ENCODE data around the gene SSR4.
"Not testable (repeated sequence)": the region's sequence is repeated elsewhere in the genome, so short reads cannot be mapped to it uniquely, and the experiment has no call there.

SSR4 gene

DNA sequence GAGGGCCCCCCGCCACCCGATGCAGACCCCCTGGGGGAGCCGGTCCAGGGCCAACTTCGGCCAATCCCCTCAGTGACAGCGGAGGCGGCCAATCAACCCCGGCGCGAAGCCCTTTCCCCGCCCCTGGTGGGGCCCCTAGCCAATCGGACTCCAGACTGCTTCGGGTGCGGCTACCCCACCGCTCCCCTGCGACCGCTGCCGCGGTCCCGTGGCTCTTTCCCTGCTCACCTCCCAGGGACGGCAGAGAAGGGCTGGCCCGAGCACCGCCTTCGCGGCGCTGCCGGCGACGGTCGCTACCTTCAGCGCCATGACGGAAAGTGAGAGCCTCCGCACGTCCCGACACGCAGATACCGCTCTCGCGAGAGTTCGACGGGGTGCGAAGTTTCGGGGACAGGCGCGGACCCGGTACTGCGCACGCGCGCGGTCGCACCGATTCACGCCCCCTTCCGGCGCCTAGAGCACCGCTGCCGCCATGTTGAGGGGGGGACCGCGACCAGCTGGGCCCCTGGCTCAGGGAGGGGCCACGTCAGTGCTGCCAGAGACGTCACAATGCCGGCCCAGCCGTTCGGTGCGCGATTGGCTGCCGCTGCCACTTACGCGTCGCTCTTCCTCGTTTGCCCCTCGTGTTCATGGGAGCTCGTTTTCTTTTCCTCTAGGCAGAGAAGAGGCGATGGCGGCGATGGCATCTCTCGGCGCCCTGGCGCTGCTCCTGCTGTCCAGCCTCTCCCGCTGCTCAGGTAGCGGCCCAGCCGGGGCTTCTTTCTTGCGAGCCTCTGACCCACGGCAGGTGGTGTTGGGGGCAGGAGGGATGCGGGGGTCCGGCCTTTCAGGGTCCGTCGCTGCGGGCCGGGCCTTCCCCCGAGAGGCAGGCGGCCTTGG is at the start of gene SSR4, which contains the start of gene IDH3G:
Gene SSR4, plus strand, starts transcription at position 651 of the 879 bp plus-strand sequence. Its CDS starts 20 bp downstream, at position 671.
Gene IDH3G, minus strand, starts transcription at position 358 of the 879 bp plus-strand sequence. Its CDS starts 49 bp downstream, at position 309.
- Histone ChIP-seq H3K27ac (ENCODE audit: low read length) (no peak within 1 kb of the TSS), H3K36me3 (ENCODE audit: insufficient read depth, low read depth, low read length) (peaks cover 30% of the 10 kb centered on the region; the same call in 1 of the 2 replicates), H3K9ac (ENCODE audit: low read depth, low read length) (peak within 1 kb of the TSS; percentile 88)

GRCh38 chrX:153745067-153745433 is 49.4 kb upstream of the SSR4 start:
- not testable (repeated sequence) for H3K27me3 ChIP-seq (ENCODE audit: insufficient read depth, low read length); H3K27ac ChIP-seq (ENCODE audit: low read length); H3K36me3 ChIP-seq (ENCODE audit: insufficient read depth, low read depth, low read length)

More for the DNA sequence above, at the start of gene SSR4, which contains the start of gene IDH3G:
- no peaks in the 10 kb centered on the region for H3K4me1 ChIP-seq (ENCODE audit: insufficient read depth, low read length)
- peak within 1 kb of the TSS; percentile 84 for H3K4me3 ChIP-seq (ENCODE audit: low read length)
- no peaks in the 10 kb centered on the region for H3K27me3 ChIP-seq (ENCODE audit: insufficient read depth, low read length)
- H3K9me3 ChIP-seq (ENCODE audit: insufficient read depth, low read depth, low read length), result no peaks in the 10 kb centered on the region

DNA sequence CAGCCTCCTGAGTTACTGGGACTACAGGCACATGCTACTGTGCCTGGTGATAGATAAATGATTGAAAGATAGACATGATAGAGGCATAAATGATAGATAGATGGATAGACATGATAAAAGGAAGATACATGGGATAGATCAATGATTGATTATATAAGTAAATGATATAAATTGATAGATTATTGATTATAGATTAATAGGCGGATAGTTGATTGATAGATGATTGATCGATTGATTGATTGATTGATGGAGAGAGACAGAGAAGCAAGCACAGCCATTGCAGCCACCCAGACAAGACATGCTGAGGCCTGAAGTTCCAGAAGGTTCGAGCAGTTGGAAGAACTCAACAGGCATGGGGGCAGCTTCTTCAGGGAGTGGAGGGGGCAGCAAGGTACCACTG is 48.1 kb upstream of the SSR4 start:
- Histone ChIP-seq H3K9me3 (ENCODE audit: insufficient read depth, low read depth, low read length) (no peaks in the 10 kb centered on the region), H3K27me3 (ENCODE audit: insufficient read depth, low read length) (no peaks in the 10 kb centered on the region), H3K27ac (ENCODE audit: low read length) (no peak overlapping the region), H3K9ac (ENCODE audit: low read depth, low read length) (no peak overlapping the region), H3K36me3 (ENCODE audit: insufficient read depth, low read depth, low read length) (no peaks in the 10 kb centered on the region), H3K4me1 (ENCODE audit: insufficient read depth, low read length) (no peaks in the 10 kb centered on the region), H3K4me3 (ENCODE audit: low read length) (no peak overlapping the region)

More at GRCh38 chrX:153745067-153745433, 49.4 kb upstream of the SSR4 start:
- not testable (repeated sequence) for H3K9me3 ChIP-seq (ENCODE audit: insufficient read depth, low read depth, low read length); H3K4me3 ChIP-seq (ENCODE audit: low read length); H3K4me1 ChIP-seq (ENCODE audit: insufficient read depth, low read length); H3K9ac ChIP-seq (ENCODE audit: low read depth, low read length)

GRCh38 chrX:153746991-153747390 is 47.5 kb upstream of the SSR4 start:
- not testable (repeated sequence) for H3K27me3 ChIP-seq (ENCODE audit: insufficient read depth, low read length); H3K36me3 ChIP-seq (ENCODE audit: insufficient read depth, low read depth, low read length); H3K9me3 ChIP-seq (ENCODE audit: insufficient read depth, low read depth, low read length)

DNA sequence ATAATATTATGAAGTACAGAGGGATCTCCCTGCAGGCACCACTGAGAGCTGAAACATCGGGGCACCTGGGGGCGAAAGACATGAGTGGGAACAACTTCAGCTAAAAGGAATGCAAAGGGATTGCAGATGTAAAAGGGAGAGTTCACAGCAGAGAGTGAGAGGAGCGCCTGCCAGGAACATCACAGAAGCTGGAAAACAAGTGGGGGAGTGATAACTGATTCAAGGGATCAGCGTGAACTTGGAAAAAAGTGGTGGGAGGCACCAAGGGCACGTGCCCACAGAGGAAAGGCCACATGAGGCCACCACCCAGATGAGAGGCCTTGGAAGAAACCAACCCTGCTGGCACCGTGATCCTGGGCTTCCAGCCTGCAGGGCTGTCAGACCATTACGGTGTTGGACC is 45.5 kb upstream of the SSR4 start:
- H3K36me3 ChIP-seq (ENCODE audit: insufficient read depth, low read depth, low read length); H3K4me1 ChIP-seq (ENCODE audit: insufficient read depth, low read length); H3K27ac ChIP-seq (ENCODE audit: low read length); H3K9ac ChIP-seq (ENCODE audit: low read depth, low read length); H3K4me3 ChIP-seq (ENCODE audit: low read length); H3K27me3 ChIP-seq (ENCODE audit: insufficient read depth, low read length); H3K9me3 ChIP-seq (ENCODE audit: insufficient read depth, low read depth, low read length): not testable (repeated sequence)

More at GRCh38 chrX:153746991-153747390, 47.5 kb upstream of the SSR4 start:
- not testable (repeated sequence) for H3K9ac ChIP-seq (ENCODE audit: low read depth, low read length); H3K27ac ChIP-seq (ENCODE audit: low read length); H3K4me1 ChIP-seq (ENCODE audit: insufficient read depth, low read length); H3K4me3 ChIP-seq (ENCODE audit: low read length)

DNA sequence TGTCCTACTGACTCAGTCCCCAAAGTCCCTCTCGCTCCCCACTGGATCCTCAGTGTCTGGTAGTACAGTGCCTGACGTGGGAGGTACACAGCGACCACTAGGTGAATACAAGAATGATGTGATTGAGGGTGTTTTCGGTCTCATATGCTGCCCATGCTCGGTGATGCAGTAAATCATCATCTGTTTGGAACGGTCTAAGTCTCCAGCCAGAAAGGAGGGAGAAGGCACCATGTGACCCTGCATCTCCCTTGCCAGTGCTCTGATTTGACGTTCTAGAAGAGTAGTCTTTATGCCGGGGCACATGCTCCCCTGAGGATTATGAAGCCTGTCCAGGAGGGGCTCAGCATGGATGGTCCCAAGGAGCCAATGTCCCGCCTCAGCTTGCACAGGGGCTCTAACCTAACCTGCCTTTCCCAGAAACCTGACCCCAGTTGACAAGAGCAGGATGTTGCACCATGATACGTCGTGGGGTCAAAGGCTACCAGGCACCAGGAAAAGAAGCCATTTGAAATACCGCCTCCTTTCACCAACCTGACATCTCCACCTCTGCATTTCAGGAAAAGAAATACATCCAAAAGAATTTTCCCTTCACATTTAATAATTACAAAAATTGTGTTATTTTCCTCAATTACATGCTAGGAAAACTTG is 44.2 kb upstream of the SSR4 start:
- Histone ChIP-seq H3K27me3 (ENCODE audit: insufficient read depth, low read length) (no peaks in the 10 kb centered on the region), H3K9ac (ENCODE audit: low read depth, low read length) (no peak overlapping the region), H3K9me3 (ENCODE audit: insufficient read depth, low read depth, low read length) (no peaks in the 10 kb centered on the region), H3K4me1 (ENCODE audit: insufficient read depth, low read length) (no peaks in the 10 kb centered on the region), H3K4me3 (ENCODE audit: low read length) (no peak overlapping the region), H3K36me3 (ENCODE audit: insufficient read depth, low read depth, low read length) (no peaks in the 10 kb centered on the region), H3K27ac (ENCODE audit: low read length) (no peak overlapping the region)

DNA sequence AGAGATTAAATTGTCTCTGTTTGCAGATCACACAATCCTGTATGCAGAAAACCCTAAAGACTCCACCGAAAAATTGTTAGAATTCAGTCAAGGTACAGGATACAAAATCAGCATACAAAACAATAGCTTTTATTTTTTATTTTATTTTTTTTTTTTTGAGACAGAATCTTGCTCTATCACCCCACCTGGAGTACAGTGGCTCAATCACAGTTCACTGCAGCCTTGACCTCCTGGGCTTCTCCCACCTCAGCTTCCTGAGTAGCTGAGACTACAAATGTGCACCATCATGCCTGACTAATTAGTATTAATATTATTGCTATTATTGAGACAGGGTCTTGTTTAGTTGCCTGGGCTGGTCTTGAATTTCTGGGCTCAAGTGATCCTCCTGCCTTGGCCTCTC is 39.3 kb upstream of the SSR4 start:
- no peaks in the 10 kb centered on the region for H3K9me3 ChIP-seq (ENCODE audit: insufficient read depth, low read depth, low read length)

DNA sequence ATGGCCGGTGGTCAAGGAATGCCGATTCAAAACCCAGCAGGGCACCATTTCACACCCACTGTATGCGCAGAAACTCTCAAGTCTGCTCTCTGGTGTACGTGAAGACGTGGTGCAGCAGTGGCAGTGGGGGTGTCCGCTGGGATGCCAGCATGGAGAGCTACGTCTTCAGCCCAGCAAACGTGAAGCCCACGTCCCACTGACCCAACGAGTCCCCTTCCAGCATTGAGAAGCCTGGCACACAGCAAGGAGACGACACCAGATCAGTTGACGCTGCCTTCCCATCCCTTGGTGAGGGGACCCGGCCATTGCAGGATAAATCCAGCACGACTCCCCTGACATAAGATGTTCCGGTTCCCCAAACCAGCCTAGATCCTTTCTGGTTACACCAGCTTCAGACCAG is 32.6 kb upstream of the SSR4 start:
- no peaks in the 10 kb centered on the region for H3K9me3 ChIP-seq (ENCODE audit: insufficient read depth, low read depth, low read length)
- no peaks in the 10 kb centered on the region for H3K27me3 ChIP-seq (ENCODE audit: insufficient read depth, low read length)
- H3K4me3 ChIP-seq (ENCODE audit: low read length), result no peak overlapping the region
- H3K4me1 ChIP-seq (ENCODE audit: insufficient read depth, low read length), result no peaks in the 10 kb centered on the region
- no peak overlapping the region for H3K9ac ChIP-seq (ENCODE audit: low read depth, low read length)
- H3K27ac ChIP-seq (ENCODE audit: low read length), result no peak overlapping the region
- H3K36me3 ChIP-seq (ENCODE audit: insufficient read depth, low read depth, low read length), result no peaks in the 10 kb centered on the region

More for the DNA sequence above, 39.3 kb upstream of the SSR4 start:
- Histone ChIP-seq H3K27ac (ENCODE audit: low read length) (no peak overlapping the region), H3K4me3 (ENCODE audit: low read length) (no peak overlapping the region), H3K36me3 (ENCODE audit: insufficient read depth, low read depth, low read length) (no peaks in the 10 kb centered on the region), H3K4me1 (ENCODE audit: insufficient read depth, low read length) (no peaks in the 10 kb centered on the region), H3K27me3 (ENCODE audit: insufficient read depth, low read length) (no peaks in the 10 kb centered on the region), H3K9ac (ENCODE audit: low read depth, low read length) (no peak overlapping the region)

DNA sequence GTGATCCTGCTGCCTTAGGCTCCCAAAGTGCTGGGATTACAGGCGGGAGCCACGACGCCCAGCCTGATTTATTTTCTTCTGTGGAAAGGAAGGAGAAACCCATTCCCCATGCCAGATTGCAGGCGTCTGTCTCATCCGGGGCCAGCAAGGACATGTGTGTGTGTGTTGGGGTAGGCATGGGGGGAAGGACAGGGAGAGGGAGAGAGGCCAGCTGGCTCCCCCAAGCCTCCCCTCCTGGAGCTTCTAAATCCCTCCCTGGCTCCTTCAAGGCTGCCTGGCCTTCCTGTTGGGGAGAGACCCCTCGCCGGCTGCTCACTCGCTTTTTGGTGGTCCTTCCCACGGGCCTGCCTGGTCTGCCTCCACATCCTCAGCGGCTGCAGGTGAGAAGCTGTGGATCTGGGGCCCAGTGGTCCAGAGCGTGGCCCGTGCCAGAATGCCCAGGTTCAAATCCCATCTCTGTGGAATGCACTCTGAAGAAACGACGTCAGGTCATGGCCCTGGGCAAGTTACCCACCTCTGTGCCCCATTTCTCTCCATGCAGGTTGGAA is 31.8 kb upstream of the SSR4 start:
- no peaks in the 10 kb centered on the region for H3K4me1 ChIP-seq (ENCODE audit: insufficient read depth, low read length)
- H3K9me3 ChIP-seq (ENCODE audit: insufficient read depth, low read depth, low read length), result no peaks in the 10 kb centered on the region
- no peak overlapping the region for H3K27ac ChIP-seq (ENCODE audit: low read length)
- no peaks in the 10 kb centered on the region for H3K36me3 ChIP-seq (ENCODE audit: insufficient read depth, low read depth, low read length)
- no peaks in the 10 kb centered on the region for H3K27me3 ChIP-seq (ENCODE audit: insufficient read depth, low read length)
- H3K4me3 ChIP-seq (ENCODE audit: low read length), result no peak overlapping the region
- no peak overlapping the region for H3K9ac ChIP-seq (ENCODE audit: low read depth, low read length)

DNA sequence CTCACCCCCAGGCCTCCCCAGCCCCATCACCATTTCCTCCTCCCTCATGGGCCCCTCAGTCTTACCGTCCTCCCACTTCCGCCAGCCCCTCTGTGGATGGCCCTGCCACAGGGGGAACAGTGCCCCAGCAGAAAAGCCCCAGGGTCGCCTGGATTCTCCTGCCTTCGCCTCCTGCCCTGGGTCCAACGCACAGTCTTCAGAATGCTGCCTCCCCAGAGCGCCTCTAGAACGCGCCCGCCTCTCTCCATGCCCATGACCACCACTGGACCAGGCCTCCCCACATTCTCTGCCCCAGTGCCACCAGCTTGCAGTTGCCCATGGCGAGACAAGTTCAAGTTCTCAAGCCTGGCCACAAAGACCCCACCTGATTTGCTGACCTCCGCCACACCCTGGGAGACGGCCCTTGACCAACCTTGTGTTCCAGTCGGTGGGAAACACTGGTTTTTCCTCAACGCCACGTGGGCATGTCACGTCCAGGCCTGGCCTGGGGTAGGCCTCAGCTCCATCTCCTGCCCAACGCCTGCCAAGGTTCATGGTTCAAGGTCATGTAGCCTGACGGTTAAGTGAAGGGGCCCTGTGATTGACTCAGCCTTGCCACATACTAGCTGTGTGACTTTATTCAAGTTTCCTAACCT is 31.1 kb upstream of the SSR4 start:
- H3K27me3 ChIP-seq (ENCODE audit: insufficient read depth, low read length), result no peaks in the 10 kb centered on the region
- H3K4me1 ChIP-seq (ENCODE audit: insufficient read depth, low read length), result no peaks in the 10 kb centered on the region
- H3K36me3 ChIP-seq (ENCODE audit: insufficient read depth, low read depth, low read length), result no peaks in the 10 kb centered on the region
- no peak overlapping the region for H3K4me3 ChIP-seq (ENCODE audit: low read length)
- no peak overlapping the region for H3K27ac ChIP-seq (ENCODE audit: low read length)
- no peaks in the 10 kb centered on the region for H3K9me3 ChIP-seq (ENCODE audit: insufficient read depth, low read depth, low read length)
- no peak overlapping the region for H3K9ac ChIP-seq (ENCODE audit: low read depth, low read length)

DNA sequence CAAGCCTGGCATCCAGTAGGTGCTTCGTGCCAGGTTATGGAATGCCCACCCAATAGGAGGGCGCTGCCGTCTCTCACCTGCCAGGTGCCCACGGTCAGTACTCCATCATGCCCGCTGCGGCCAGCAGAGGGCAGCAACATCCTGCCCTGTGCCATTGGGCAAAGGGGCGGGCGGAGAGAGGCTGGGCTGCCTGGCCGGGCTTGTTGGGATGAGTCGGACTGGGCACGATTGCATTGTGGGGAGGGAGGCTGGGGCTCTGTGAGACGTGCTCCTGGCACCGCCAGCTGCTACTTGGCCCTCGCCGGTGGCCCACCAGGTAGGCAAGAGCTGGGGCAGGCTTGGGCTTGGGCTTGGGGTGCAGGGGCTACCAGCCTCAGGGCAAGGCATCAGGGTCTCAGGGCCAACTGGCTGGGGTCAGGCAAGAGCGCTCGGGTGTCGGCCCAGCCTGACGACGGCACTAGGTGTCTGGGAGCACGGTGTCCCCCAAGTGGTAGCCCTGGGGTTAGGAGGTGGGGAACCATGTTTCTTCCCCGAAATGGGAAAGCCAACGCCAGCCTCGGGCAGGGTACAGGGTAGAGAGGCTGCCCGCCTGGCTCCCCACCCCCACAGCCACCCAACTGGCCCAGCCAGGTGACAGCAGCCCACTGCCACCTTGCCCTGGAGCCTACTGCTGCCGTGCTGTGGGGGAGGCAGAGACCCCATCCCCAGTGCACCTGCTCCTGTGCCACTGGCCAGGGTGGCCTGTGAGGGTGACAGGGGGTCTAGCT is 30.3 kb upstream of the SSR4 start, which contains the start of gene PLXNB3:
Gene PLXNB3, plus strand, starts transcription at position 261 of the 767 bp plus-strand sequence. CDS start 1,287 bp downstream, outside the sequence.
- Histone ChIP-seq H3K4me3 (ENCODE audit: low read length) (no peak within 1 kb of the TSS), H3K9ac (ENCODE audit: low read depth, low read length) (no peak within 1 kb of the TSS), H3K27ac (ENCODE audit: low read length) (no peak within 1 kb of the TSS)

More for the DNA sequence above, 30.3 kb upstream of the SSR4 start, which contains the start of gene PLXNB3:
- no peaks in the 10 kb centered on the region for H3K9me3 ChIP-seq (ENCODE audit: insufficient read depth, low read depth, low read length)
- no peaks in the 10 kb centered on the region for H3K36me3 ChIP-seq (ENCODE audit: insufficient read depth, low read depth, low read length)
- no peaks in the 10 kb centered on the region for H3K27me3 ChIP-seq (ENCODE audit: insufficient read depth, low read length)
- H3K4me1 ChIP-seq (ENCODE audit: insufficient read depth, low read length), result no peaks in the 10 kb centered on the region

All from iPS-20b (cell line).